CD4-positive, alpha-beta T cell treated with Interferon alpha-2 for 1 hour (primary cell): ENCODE data around the gene SNX13.

ENCODE experiments used
- DNase-seq, 2 donors: peaks; one replicate each; pipeline ENCODE4 v3.0.0-alpha.2; 2020 to 2022

The SNX13 gene, protein sequence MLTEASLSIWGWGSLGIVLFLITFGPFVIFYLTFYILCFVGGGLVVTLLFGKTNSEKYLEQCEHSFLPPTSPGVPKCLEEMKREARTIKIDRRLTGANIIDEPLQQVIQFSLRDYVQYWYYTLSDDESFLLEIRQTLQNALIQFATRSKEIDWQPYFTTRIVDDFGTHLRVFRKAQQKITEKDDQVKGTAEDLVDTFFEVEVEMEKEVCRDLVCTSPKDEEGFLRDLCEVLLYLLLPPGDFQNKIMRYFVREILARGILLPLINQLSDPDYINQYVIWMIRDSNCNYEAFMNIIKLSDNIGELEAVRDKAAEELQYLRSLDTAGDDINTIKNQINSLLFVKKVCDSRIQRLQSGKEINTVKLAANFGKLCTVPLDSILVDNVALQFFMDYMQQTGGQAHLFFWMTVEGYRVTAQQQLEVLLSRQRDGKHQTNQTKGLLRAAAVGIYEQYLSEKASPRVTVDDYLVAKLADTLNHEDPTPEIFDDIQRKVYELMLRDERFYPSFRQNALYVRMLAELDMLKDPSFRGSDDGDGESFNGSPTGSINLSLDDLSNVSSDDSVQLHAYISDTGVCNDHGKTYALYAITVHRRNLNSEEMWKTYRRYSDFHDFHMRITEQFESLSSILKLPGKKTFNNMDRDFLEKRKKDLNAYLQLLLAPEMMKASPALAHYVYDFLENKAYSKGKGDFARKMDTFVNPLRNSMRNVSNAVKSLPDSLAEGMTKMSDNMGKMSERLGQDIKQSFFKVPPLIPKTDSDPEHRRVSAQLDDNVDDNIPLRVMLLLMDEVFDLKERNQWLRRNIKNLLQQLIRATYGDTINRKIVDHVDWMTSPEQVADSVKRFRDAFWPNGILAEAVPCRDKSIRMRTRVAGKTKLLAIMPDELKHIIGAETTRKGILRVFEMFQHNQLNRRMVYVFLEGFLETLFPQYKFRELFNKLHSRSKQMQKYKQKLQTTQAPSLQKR

DNA sequence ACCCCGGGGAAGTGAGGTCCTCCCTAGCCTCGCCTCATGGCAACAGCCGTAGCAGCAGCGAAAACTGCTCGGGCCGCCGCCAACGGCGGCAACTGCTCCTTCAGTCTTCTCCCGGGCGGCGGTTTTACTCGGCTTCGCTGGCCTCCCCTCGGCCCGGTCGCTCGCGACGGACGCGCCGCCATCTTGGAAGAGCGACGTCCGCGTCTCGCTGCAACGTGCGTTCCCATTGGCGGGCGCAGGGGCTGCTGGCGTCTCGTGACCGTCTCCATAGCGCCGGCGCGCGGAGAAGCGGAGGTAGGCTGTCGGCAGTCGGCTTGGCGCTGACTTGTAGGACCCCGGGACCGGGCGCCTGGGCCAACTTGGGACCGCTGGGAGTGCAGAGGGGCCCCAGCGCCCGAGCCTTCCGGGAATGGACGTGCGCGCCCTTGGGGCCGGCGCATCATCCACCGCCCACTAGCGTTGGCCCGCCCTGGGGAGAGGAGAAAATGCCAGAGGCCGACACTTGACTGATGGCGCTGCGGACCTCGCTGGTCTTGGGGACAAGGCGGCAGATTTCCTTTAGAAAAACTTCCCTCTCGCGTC, at the start of gene SNX13:
TSS of gene SNX13 (minus strand) at position 193 of the 582 bp plus-strand sequence. CDS start 199 bp downstream, outside the sequence.
- DNase-seq = peak; percentile 88 to 91

DNA sequence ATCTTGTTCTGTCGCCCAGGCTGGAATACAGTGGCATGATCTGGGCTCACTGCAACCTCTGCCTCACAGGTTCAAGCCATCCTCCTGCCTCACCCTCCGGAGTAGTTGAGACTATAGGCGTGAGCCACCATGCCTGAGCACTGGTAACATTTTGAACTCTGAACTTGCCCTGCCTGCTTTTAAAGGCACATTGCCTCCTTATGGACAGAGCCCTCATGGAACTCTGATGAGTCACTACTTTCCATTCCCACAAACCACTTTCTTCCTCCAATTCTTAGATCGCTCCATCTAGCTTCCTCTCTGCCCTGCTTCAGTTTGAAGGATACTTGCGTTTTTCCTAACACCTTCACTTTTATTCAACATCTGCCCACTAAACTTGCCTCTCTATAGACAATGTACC, 49.3 kb upstream of the SNX13 start:
- no peak for DNase-seq

DNA sequence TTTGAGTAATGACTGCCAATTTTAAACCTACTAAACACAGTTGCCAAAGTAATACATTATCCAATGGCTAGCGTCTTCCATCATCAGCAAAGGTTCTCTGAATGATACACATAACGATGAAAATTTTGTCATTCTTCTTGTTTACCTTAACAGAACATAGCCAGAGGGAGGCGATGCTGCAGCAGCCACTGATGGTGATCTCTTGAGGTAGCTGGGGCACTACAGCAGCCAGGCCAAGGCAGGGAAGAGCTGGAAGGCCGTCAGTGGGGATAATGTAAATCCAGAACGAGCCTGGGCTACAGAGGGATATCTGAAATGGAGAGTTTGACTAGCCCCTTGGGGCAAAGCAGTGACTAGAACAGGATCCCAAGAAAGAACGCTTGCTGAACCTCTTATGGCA, 48.6 kb upstream of the SNX13 start:
- no peak for DNase-seq

DNA sequence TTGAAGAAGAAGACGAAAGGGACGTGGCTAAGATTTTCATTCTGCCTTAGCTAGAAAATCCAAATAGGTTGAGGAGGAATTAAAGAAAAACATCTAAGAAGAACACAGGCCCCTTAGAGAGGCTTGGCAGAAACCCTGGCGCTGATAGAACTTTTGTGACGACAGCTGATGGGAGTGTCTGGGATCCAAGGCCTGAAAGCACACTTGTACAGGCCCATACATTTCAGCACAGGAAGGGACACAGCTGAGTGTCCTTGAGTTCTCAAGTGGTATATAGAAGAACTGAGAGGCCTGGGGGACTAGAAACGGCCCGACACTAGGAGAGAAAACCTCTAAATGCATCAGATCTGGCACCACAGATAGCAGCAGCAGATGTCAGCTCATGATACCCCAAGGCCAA, 47.8 kb upstream of the SNX13 start:
- DNase-seq = no peak

DNA sequence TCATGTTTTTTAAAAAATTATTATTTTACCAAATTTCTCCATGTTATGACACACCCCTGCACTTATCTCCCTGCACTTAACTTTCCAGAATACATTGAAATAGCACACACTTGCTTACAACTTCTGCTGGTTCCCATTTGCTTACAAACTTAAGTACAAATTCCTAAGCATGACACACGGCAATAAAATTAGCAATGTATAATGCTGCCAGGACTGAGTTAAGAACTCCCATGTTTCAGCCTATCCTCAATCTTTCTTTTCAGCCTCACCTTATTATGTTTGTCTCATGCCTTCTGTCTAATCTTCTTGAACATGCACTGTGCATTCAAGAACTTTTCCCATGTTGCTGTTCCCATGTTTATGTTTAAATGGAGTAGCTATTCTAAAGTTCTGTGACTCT, 46.6 kb upstream of the SNX13 start:
- DNase-seq = no peak

DNA sequence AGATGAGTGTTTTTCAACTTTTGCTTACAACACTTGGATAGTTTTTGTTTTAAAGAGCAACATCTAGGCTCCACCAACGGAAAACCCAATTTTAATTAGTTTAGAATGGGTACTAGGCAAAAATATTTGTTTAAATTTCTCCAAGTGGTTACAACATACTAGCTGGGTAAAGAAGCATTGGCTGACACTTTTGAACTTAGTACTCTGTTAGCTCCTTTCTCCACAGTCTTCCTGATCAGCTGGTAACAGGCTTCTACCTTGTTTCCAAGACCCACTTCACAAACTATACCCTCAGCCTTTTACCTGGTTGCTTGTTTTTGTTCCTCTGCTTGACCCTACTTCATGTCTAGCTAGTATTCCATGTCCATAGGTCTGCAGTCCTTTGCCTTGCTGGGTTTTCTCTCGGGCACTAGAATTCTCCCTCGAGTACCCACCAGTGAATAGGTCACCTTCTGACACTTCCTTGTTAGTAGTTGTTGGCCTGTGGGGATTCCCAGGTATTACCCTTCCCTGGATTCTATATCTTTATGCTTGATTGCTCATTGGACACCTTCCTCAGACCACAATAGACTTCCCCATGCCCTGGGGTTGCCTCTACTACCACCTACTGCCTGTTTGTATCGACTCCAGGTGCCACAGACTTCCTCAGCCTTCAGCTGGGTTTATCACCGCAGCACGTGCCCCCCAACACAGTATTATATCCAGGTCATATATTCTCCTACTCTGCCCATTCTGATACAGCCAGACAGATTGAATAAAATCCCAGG, 45.4 kb upstream of the SNX13 start:
- no peak for DNase-seq

DNA sequence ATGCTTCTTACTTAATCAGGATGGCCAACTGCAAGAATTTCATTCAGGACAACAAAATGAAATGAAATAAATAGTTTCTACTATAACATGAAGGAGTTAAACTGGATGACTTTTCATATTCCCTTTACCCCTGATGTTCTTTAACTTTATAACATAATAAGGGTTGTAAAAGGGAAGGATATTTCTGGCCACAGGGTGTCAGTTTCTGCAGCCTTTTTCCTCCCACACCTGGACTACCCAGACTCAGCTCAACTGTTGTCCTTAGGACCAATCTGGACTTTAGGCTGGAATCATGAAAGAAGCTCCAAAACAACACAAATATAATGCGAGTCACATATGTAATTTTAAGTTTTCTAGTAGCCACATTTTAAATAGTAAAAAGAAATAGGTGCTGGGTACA, 44.0 kb upstream of the SNX13 start:
- DNase-seq = no peak

DNA sequence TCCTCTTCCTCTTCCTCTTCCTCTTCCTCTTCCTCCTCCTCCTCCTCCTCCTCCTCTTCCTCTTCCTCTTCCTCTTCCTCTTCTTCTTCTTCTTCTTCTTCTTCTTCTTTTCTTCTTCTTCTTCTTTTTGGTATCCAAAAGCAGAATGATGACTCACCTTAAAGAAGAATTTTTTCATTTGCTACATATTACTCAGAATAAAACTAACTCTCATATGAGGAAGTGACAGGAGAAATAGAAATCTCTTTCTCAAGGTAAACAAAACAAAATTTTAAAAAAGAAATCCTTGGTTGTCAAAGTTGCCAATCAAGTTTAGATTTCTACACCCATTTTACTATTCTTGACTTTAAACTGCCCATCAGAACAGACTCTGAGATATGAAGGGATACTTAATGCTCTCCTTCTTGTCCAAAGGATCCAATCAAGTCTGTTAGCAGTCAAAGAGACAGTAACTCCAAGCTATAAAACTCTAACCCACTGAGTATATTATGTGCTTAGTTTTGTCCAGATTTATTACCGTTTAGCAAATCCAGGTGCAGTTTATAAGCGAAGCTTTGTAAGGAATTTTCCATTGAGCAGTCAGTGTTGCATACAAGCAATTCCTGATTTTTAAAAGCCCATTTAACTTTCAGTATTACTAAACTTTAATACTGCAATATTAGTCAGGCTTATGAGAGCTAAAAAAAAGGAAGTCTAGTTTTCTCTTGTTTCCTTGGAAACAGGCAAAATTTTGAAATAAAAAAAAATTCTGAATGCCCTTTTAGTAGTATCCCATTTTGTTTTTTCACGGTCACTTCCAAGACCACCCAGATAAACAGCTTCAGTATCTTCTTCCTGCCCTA, 43.1 kb upstream of the SNX13 start:
- DNase-seq = no peak

DNA sequence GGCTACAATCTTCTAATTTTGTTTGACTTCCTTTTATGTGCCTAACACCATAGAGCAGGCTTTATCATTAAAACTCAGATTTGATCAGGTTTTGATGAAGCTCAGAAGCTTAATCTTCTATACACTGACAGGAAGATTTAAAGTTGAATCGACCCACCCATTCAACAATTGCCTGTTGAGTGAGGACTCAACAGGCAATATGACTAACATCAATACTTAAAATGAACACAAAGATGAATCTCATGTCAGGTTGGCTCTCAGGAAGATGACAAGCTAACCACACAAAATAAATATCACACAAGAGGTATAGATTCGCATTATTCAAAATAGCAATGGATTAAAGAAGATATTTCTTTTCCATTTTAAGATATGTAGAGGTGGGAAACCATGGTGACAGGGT, 36.7 kb upstream of the SNX13 start:
- DNase-seq = no peak

DNA sequence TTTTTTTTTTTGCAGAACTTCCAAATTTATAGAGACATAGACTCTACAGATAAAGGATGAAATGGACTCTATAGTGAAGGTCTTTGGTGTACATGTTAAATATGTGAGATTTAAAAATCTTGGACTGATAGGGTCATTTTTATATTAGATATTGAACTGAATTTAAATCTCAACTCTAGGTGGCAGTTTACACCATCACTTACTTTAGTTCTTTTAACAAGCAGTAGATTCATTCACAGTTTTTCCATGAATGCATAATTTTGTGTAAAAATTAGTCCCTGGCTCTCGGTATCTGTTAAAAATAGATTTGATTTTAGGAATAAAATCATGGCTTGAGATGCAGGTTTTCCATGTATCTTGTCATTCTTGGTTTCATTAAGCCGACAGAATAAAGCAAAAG, 31.1 kb upstream of the SNX13 start:
- no peak for DNase-seq

DNA sequence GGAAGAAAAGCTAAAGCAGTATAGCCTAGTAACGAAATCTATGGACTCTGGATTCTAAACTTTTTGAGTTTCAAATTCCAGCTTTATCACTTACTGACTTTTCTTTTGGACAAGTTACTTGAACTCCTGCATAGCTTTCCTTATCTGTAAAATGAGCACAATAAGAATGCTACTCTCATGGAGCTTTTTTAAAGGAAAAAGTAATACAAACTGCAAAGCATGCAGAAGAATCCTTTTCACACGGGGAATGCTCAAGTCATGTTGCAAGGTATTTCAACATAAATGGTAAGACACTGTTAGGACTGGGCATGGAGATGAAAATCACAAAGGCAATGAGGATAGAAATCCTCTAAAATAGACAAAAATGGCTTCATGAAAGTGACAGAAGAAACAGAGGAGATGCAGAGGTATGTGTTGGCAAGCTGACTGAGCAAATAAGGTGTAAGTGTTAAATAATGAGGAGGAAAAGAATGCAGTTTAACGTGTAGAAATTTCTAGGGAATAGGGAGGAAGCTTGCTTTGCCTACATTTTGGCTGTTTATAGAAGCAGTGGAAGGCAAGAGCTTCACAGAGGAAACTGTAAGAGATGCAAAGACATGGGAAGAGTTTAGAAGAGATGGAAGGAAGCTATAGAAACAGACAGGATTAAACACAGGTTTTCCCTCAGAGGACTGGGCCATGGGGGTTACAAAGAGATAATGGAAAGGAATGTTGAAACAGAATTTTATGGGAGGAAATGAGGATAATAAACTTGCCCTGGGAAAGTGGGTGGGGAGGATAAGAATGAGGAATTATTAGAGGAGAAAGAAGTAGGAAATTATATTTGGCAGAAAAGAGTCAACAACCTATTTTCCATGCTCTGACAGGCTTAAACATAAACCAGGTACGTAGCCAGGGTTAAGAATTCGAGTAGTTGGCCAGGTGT, 28.8 kb upstream of the SNX13 start:
- DNase-seq = no peak

DNA sequence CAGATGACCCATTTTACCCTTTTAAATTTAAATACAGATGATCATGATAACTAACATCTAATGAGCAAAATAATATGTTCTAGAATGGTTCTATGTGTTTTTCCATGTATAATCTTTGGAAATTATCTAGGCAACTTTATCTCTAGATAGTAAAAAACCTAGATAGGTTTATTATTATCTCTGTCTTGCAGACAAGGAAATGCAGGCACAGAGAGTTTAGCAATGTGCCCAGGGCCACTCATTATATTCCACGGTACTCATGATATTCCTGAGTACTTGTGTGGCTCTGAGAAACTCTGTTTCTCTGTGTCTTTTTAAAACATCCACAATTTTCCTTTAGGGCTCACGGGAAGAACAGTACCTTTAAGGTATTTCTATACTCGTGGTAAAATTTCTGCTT, 26.4 kb upstream of the SNX13 start:
- no peak for DNase-seq

DNA sequence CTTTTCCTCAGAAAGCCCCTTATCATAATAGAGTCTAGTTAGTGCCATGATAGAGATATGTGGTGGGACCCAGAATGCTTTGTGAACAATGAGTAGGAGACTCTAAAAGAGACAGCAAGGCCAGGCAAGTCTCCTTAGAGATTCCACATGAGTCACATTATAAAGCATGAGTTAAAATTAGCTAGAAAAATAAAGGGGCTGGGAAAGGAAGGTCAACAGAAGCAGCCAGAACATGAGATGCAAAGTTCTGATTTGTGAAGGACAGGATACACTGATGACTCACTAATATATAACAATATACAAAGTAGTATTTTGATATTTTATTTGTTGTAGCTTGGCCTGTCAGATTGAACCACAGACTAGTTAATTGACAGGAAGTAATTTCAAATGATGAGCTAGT, 25.3 kb upstream of the SNX13 start:
- no peak for DNase-seq

DNA sequence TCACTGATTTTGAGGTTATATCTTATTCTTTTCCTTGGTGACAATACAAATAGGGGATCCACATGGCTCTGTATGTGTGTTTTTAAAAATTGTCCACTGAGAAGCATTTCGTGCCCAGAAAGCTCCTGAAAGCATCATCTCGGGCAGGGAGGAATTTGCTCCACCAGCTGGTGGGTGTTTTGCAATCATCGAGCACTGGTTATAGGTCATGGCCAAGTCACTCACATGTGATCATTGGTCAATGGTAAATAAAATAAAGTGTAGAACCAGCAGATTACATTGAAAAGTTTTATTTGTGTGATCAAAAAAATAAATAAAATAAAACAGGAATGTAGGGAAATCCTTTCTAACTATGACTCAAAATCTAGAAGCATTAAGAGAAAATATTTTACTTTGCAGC, 23.0 kb upstream of the SNX13 start:
- no peak for DNase-seq

DNA sequence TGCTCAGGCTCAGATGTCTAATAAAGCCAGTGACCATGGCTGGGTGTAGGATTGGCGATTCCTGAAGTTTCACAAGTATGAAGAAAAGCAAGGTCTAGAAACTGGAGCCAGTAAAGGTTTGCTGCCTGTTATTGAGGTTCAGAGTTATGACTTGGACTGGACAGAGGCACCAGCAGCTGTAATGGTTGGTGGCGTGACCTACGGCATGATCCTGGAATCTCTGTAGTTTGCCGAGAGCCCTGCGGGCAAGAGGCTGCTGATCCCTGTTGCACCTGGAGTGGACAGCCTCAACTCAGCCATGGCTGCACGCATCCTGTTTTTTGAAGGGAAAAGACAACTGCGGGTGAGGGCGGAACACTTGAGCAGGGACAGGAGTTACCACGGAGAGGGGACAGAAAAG, 22.4 kb upstream of the SNX13 start:
- no peak for DNase-seq

DNA sequence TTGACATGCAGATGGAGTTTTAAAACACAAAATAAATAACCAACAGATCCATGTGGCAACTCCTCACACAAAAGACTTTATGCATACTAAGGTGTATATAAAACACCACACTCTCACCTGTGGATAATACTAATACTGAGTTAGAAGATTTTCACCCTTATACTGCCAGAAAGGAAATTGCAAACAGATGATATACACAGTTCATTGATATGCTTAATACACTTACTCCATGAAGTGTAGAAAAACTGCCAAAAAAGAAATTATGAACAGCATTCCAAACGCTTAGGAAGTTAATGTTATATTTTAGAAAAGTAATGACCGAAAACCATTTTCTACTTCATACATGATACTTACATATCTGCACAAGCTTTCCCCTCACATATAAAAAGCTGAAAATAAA, 17.6 kb upstream of the SNX13 start:
- no peak for DNase-seq

DNA sequence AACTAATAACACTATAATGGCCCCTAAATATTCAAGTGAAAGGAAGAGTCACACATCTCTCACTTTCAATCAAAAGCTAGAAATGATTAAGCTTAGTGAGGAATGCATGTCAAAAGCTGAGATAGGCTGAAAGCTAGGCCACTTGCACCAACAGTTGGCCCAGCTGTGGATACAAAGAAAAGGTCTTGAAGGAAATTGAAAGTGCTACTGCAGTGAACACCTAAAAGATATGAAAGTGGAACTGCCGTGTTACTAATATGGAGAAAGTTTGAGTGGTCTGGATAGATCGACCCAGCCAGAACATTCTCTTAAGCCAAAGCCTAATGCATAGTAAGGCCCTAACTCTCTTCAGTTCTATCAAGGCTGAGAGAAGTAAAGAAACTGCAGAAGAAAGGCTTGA, 12.1 kb upstream of the SNX13 start:
- DNase-seq = no peak

DNA sequence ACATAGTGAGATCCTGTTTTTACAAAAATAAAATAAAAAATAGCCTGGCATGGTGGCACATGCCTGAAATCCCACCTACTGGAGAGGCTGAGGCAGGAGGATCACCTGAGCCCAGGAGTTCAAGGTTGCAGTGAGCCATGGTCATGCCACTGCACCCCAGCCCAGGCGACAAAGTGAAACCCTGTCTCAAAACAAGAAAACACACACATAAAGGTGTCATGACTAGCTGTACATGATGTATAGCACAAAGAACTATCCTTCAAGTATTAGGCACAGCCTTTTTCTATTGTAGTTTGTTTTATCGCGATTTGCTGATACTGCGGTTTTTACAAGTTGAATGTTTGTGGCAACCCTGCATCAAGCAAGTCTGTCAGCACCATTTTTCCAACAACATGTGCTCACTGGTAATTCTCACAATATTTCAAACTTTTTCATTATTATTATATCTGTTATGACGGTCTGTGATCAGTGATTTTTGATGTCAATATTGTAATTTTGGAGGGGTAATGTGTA, 11.5 kb upstream of the SNX13 start:
- no peak for DNase-seq

DNA sequence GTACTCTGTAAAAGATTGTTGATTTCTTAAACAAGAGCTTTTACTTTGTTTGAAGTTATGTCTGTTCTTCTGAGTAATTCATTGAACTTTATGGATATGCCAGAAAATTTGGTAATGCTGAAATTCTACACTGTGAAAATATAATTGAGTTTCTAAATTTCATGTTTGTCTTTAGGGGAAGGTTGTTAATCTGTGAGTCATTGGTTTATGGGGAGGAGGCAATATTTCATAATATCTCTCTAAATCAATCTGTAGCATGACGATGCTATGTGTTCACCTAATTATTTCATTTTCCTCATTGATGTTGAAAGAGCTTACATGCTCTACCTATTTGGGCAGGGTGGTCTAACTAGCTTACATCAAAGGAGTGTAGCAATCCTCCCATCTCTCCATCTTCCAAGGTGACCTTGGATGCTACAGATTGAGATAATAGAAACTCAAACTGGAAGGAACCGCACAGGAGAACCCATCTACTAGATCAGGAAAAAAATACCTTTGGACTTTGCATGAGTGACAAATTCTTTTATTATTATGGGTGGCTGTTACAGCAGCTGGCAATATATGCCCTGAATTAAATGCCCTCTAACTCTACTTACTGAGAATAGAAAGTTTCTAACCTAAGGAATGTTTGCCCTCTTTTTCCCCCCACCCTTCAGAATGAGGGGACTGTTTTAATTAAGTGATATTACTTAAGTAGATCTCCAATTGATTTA, 8.4 kb upstream of the SNX13 start:
- DNase-seq = no peak

DNA sequence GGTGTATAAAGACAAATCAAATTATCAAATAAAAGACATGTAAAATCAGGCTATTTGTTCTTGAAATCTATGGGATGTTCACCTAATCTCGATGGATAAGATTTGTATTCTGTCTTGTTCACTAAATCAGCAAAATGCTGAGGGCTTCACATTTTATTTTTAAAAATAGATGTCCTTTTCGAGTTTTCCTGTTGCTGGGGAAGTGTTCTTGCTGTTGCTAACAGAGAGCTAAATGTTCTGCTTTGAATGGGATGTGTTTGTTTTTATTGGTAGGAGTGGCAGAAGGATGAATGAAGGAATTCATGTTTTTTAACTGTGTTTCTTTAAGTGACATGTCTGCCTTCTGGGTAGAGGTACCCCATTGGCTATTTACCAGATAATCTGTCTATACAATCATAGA, 7.3 kb upstream of the SNX13 start:
- DNase-seq = no peak
